ENCODE results near the gene MAJIN. TPM values are rescaled to one million over a fixed set of nuclear protein-coding genes. Genes with fewer than 3 reads are reported as not detected.

Gene MAJIN
- total RNA-seq, 1 donor: not detected

- Histone ChIP-seq H2AFZ (ENCODE audit: low read length) (no peak overlapping the region), H3K4me1 (ENCODE audit: insufficient read depth, low read length) (no peaks in the 10 kb centered on the region), H4K20me1 (ENCODE audit: insufficient read depth, low read length) (no peaks in the 10 kb centered on the region), H3K4me2 (ENCODE audit: insufficient read depth, low read length) (no peak overlapping the region), H3K36me3 (ENCODE audit: insufficient read depth, low read length) (peaks cover 5% of the 10 kb centered on the region), H3K27me3 (ENCODE audit: insufficient read depth, low read length) (no peaks in the 10 kb centered on the region), H3K27ac (ENCODE audit: low read depth, low read length) (no peak overlapping the region), H3K4me3 (ENCODE audit: insufficient read depth, low read length) (no peak overlapping the region), H3K79me2 (ENCODE audit: insufficient read depth, low read length) (no peaks in the 10 kb centered on the region), H3K9me3 (ENCODE audit: low read depth, low read length) (no peaks in the 10 kb centered on the region)
- DNase-seq (ENCODE audit: insufficient read length, low spot score, missing footprints): no peak
- TF ChIP-seq CTCF (IDR thresholded peaks at IDR 0.05; ENCODE audit: extremely low read depth, low read depth, low read length): no peak
Observed at GRCh38 chr11:64891215-64891848, 80.6 kb downstream of the MAJIN start.

GRCh38 chr11:64890522-64890939, 81.4 kb downstream of the MAJIN start:
- no peaks in the 10 kb centered on the region for H4K20me1 ChIP-seq (ENCODE audit: insufficient read depth, low read length)
- no peak overlapping the region for H3K4me3 ChIP-seq (ENCODE audit: insufficient read depth, low read length)
- no peaks in the 10 kb centered on the region for H3K79me2 ChIP-seq (ENCODE audit: insufficient read depth, low read length)
- H2AFZ ChIP-seq (ENCODE audit: low read length): no peak overlapping the region
- DNase-seq (ENCODE audit: insufficient read length, low spot score, missing footprints): no peak
- H3K27me3 ChIP-seq (ENCODE audit: insufficient read depth, low read length): no peaks in the 10 kb centered on the region
- no peak overlapping the region for H3K27ac ChIP-seq (ENCODE audit: low read depth, low read length)
- no peaks in the 10 kb centered on the region for H3K9me3 ChIP-seq (ENCODE audit: low read depth, low read length)
- H3K36me3 ChIP-seq (ENCODE audit: insufficient read depth, low read length): peaks cover 5% of the 10 kb centered on the region
- TF ChIP-seq CTCF (IDR thresholded peaks at IDR 0.05; ENCODE audit: extremely low read depth, low read depth, low read length): no peak
- H3K4me1 ChIP-seq (ENCODE audit: insufficient read depth, low read length): peaks cover 5% of the 10 kb centered on the region
- H3K4me2 ChIP-seq (ENCODE audit: insufficient read depth, low read length): no peak overlapping the region

GRCh38 chr11:64888729-64889511, 83.0 kb downstream of the MAJIN start:
- no peak overlapping the region for H3K27ac ChIP-seq (ENCODE audit: low read depth, low read length)
- no peak overlapping the region for H3K4me3 ChIP-seq (ENCODE audit: insufficient read depth, low read length)
- H4K20me1 ChIP-seq (ENCODE audit: insufficient read depth, low read length): no peaks in the 10 kb centered on the region
- H3K9me3 ChIP-seq (ENCODE audit: low read depth, low read length): no peaks in the 10 kb centered on the region
- no peaks in the 10 kb centered on the region for H3K36me3 ChIP-seq (ENCODE audit: insufficient read depth, low read length)
- no peak for DNase-seq (ENCODE audit: insufficient read length, low spot score, missing footprints)
- TF ChIP-seq CTCF (IDR thresholded peaks at IDR 0.05; ENCODE audit: extremely low read depth, low read depth, low read length): no peak
- no peak overlapping the region for H3K4me2 ChIP-seq (ENCODE audit: insufficient read depth, low read length)
- H2AFZ ChIP-seq (ENCODE audit: low read length): no peak overlapping the region
- peaks cover 10% of the 10 kb centered on the region for H3K4me1 ChIP-seq (ENCODE audit: insufficient read depth, low read length)
- no peaks in the 10 kb centered on the region for H3K79me2 ChIP-seq (ENCODE audit: insufficient read depth, low read length)
- no peaks in the 10 kb centered on the region for H3K27me3 ChIP-seq (ENCODE audit: insufficient read depth, low read length)

GRCh38 chr11:64888406-64888728, 83.5 kb downstream of the MAJIN start:
- H4K20me1 ChIP-seq (ENCODE audit: insufficient read depth, low read length): no peaks in the 10 kb centered on the region

More at GRCh38 chr11:64888406-64888728, 83.5 kb downstream of the MAJIN start:
- TF ChIP-seq CTCF (IDR thresholded peaks at IDR 0.05; ENCODE audit: extremely low read depth, low read depth, low read length): no peak
- Histone ChIP-seq H3K9me3 (ENCODE audit: low read depth, low read length) (no peaks in the 10 kb centered on the region), H3K4me2 (ENCODE audit: insufficient read depth, low read length) (peak overlapping the region; percentile 74), H3K36me3 (ENCODE audit: insufficient read depth, low read length) (no peaks in the 10 kb centered on the region), H3K4me3 (ENCODE audit: insufficient read depth, low read length) (no peak overlapping the region), H3K27ac (ENCODE audit: low read depth, low read length) (no peak overlapping the region), H2AFZ (ENCODE audit: low read length) (peak overlapping the region; percentile 92), H3K79me2 (ENCODE audit: insufficient read depth, low read length) (no peaks in the 10 kb centered on the region), H3K27me3 (ENCODE audit: insufficient read depth, low read length) (no peaks in the 10 kb centered on the region), H3K4me1 (ENCODE audit: insufficient read depth, low read length) (peaks cover 10% of the 10 kb centered on the region)
- no peak for DNase-seq (ENCODE audit: insufficient read length, low spot score, missing footprints)

Data from osteoblast (primary cell).